HepG2 (cell line): ENCODE measurements around the gene LGALS7B. TPM values are rescaled to one million over a fixed set of nuclear protein-coding genes. Genes with fewer than 3 reads are reported as not detected.

Source experiments
- ATAC-seq: fragments of 200-7000 bp; cut with Tn5 transposase; 3 replicates; pipeline ENCODE4 v1.9.1; 2020; ENCODE audit warnings: mild to moderate bottlenecking, moderate library complexity
- BruUV-seq: library from RNA; stranded (reverse); fragments of 400-500 nt; replicated peaks from 2 replicates; lab custom pipeline; 2021; lab: Mats Ljungman, UMichigan
- CTCF ChIA-PET: fragments of 300-600 bp; formaldehyde crosslinking; extraction: SDS; loops from one replicate; lab custom pipeline; 2021; ENCODE audit warnings: low total read pairs, inconsistent platforms, low intra/inter-chr PET ratio; lab: Yijun Ruan, JAX
- POLR2A ChIA-PET: fragments of 350-600 bp; sonication (Branson Sonifier 250); formaldehyde crosslinking; loops from one replicate; lab custom pipeline; 2020; ENCODE audit warnings: antibody characterized with exemption, inconsistent platforms; lab: Yijun Ruan, JAX
- DNase-seq: peaks from one replicate; pipeline ENCODE4 v3.0.0-alpha.2; 2015; ENCODE audit warnings: low spot score
- FAIRE-seq: peaks from 3 replicates; lab custom pipeline; 2011; peaks lifted over from hg19 to GRCh38; lab: Jason Lieb, UNC
- H2AFZ ChIP-seq: one replicate; pipeline ENCODE4 v1.6.1; 2011; ENCODE audit warnings: low read length, inconsistent platforms
- H3K27ac ChIP-seq: fragments of 300-600 bp; 3 replicates; pipeline ENCODE4 v1.8.0; 2011; ENCODE audit warnings: mixed run types, mild to moderate bottlenecking, mixed read lengths, low read length, inconsistent platforms; ENCODE audit not compliant: insufficient read depth; ENCODE audit errors: extremely low read length
- H3K27me3 ChIP-seq, 2 experiments: fragments of 200-600 bp in 1 of 2; 2 replicates in 1 of 2; 3 replicates in 1 of 2; pipeline versions ENCODE4 v1.6.0 to v1.8.0; 2011; ENCODE audit warnings: low read length in 2 of 2, mild to moderate bottlenecking in 2 of 2, moderate library complexity in 2 of 2, inconsistent platforms in 1 of 2; ENCODE audit not compliant: insufficient read depth in 2 of 2, control insufficient read depth in 1 of 2
- H3K36me3 ChIP-seq, 2 experiments: fragments of 200-600 bp in 1 of 2; replicated peaks in 1 of 2; 2 replicates in 1 of 2; 3 replicates in 1 of 2; pipeline versions ENCODE4 v1.5.1 to v1.8.0; 2011; ENCODE audit warnings: low read length in 2 of 2, inconsistent platforms in 1 of 2; ENCODE audit not compliant: insufficient read depth in 2 of 2, control insufficient read depth in 1 of 2
- H3K4me1 ChIP-seq: 2 replicates; pipeline ENCODE4 v1.5.1; 2012; ENCODE audit warnings: low read length, inconsistent platforms; ENCODE audit not compliant: insufficient read depth
- H3K4me2 ChIP-seq: 2 replicates; pipeline ENCODE4 v1.6.0; 2011; ENCODE audit warnings: low read depth, low read length, inconsistent platforms
- H3K4me3 ChIP-seq, 3 experiments: fragments of 200-600 bp in 1 of 3; sonication (generic), shearing (Covaris generic) in 1 of 3; replicated peaks in 1 of 3; 2 replicates each; pipeline ENCODE4 v1.5.1; 2011 to 2016; ENCODE audit warnings: low read length in 3 of 3, inconsistent platforms in 2 of 3, low read depth in 2 of 3, mild to moderate bottlenecking in 2 of 3, control low read depth in 1 of 3, mixed read lengths in 1 of 3; ENCODE audit not compliant: insufficient read depth in 1 of 3
- H3K79me2 ChIP-seq: one replicate; pipeline ENCODE4 v1.6.1; 2011; ENCODE audit warnings: low read length, inconsistent platforms; ENCODE audit not compliant: insufficient read depth
- H3K9ac ChIP-seq: 2 replicates; pipeline ENCODE4 v1.6.0; 2011; ENCODE audit warnings: mild to moderate bottlenecking, low read depth, low read length, inconsistent platforms; ENCODE audit not compliant: insufficient read depth
- H3K9me3 ChIP-seq: 2 replicates; pipeline ENCODE4 v1.5.1; 2012; ENCODE audit warnings: mild to moderate bottlenecking, low read length
- H4K20me1 ChIP-seq: 2 replicates; pipeline ENCODE4 v1.6.0; 2011; ENCODE audit warnings: inconsistent platforms, mild to moderate bottlenecking, low read length, moderate library complexity; ENCODE audit not compliant: insufficient read depth
- ATF1 ChIP-seq: IDR thresholded peaks from 2 replicates; pipeline ENCODE4 v1.6.1; 2016; ENCODE audit warnings: mild to moderate bottlenecking, control low read depth
- DPF2 ChIP-seq: sonication (generic); formaldehyde crosslinking; IDR thresholded peaks from 2 replicates; pipeline ENCODE4 v1.4.0; 2020; ENCODE audit warnings: mild to moderate bottlenecking, low read depth, missing genetic modification reagents, borderline replicate concordance
- HNF4G ChIP-seq, 2 experiments: sonication (generic) in 1 of 2; formaldehyde crosslinking in 1 of 2; IDR thresholded peaks; 2 replicates each; pipeline versions ENCODE4 v1.4.0 to v1.6.1; 2011 to 2020; ENCODE audit warnings: borderline replicate concordance in 2 of 2, low read depth in 2 of 2, mild to moderate bottlenecking in 2 of 2, low read length in 1 of 2, missing genetic modification reagents in 1 of 2, moderate library complexity in 1 of 2
- HNRNPK ChIP-seq: fragments of 200-400 bp; formaldehyde crosslinking; IDR thresholded peaks from 2 replicates; pipeline ENCODE4 v1.6.1; 2018; ENCODE audit warnings: low read length, low read depth, moderate library complexity, mild to moderate bottlenecking; ENCODE audit not compliant: poor library complexity, severe bottlenecking
- HNRNPLL ChIP-seq: fragments of 200-400 bp; formaldehyde crosslinking; IDR thresholded peaks from 2 replicates; pipeline ENCODE4 v1.6.1; 2017; ENCODE audit warnings: mild to moderate bottlenecking, low read depth, low read length; ENCODE audit not compliant: poor library complexity, severe bottlenecking
- ISX ChIP-seq: sonication (generic); formaldehyde crosslinking; conservative IDR thresholded peaks from 2 replicates; pipeline ENCODE4 v1.5.0; 2020; ENCODE audit warnings: missing genetic modification reagents
- KLF9 ChIP-seq: IDR thresholded peaks from 2 replicates; pipeline ENCODE4 v1.6.1; 2016; ENCODE audit warnings: low read depth
- NFATC3 ChIP-seq: sonication (generic); formaldehyde crosslinking; IDR thresholded peaks from 2 replicates; pipeline ENCODE4 v1.5.1; 2020; ENCODE audit warnings: mild to moderate bottlenecking, missing genetic modification reagents
- RAD51 ChIP-seq: fragments of 450-650 bp; IDR thresholded peaks from 2 replicates; pipeline ENCODE4 v1.6.1; 2016; ENCODE audit warnings: borderline replicate concordance
- SMAD9 ChIP-seq: sonication (generic); formaldehyde crosslinking; IDR thresholded peaks from 2 replicates; pipeline ENCODE4 v1.5.1; 2020; ENCODE audit warnings: mild to moderate bottlenecking, missing genetic modification reagents
- SNAPC2 ChIP-seq: sonication (generic); formaldehyde crosslinking; IDR thresholded peaks from 2 replicates; pipeline ENCODE4 v1.8.1; 2022; ENCODE audit warnings: mild to moderate bottlenecking, missing genetic modification reagents
- U2AF2 ChIP-seq: fragments of 200-400 bp; formaldehyde crosslinking; IDR thresholded peaks from 2 replicates; pipeline ENCODE4 v1.6.1; 2017; ENCODE audit warnings: low read depth, mild to moderate bottlenecking, low read length
- ZBTB25 ChIP-seq: IDR thresholded peaks from 2 replicates; pipeline ENCODE4 v1.6.1; 2018; ENCODE audit warnings: missing genetic modification reagents
- ZBTB7B ChIP-seq: sonication (generic); formaldehyde crosslinking; IDR thresholded peaks from 2 replicates; pipeline ENCODE4 v1.4.0; 2020; ENCODE audit warnings: missing genetic modification reagents
- ZFP36 ChIP-seq: fragments of 150-350 bp; IDR thresholded peaks from 2 replicates; pipeline ENCODE4 v1.6.1; 2018; ENCODE audit warnings: borderline replicate concordance, low read length, low read depth; ENCODE audit not compliant: partially characterized antibody
- ZFX ChIP-seq: sonication (generic); formaldehyde crosslinking; IDR thresholded peaks from 2 replicates; pipeline ENCODE4 v1.4.0; 2020; ENCODE audit warnings: mild to moderate bottlenecking, low read depth, missing genetic modification reagents, moderate library complexity
- ZFY ChIP-seq: sonication (generic); formaldehyde crosslinking; IDR thresholded peaks from 2 replicates; pipeline ENCODE4 v1.4.0; 2020; ENCODE audit warnings: missing genetic modification reagents
- ZNF382 ChIP-seq: sonication (generic); formaldehyde crosslinking; IDR thresholded peaks from 2 replicates; pipeline ENCODE4 v1.5.0; 2020; ENCODE audit warnings: missing genetic modification reagents, mild to moderate bottlenecking, borderline replicate concordance
- ZNF678 ChIP-seq: sonication (generic); formaldehyde crosslinking; IDR thresholded peaks from 2 replicates; pipeline ENCODE4 v1.4.0; 2020; ENCODE audit warnings: mild to moderate bottlenecking, missing genetic modification reagents
- ZNF746 ChIP-seq: sonication (generic); formaldehyde crosslinking; IDR thresholded peaks from 2 replicates; pipeline ENCODE4 v1.8.0; 2022; ENCODE audit warnings: mild to moderate bottlenecking, missing genetic modification reagents
- ZSCAN25 ChIP-seq: sonication (generic); formaldehyde crosslinking; IDR thresholded peaks from 2 replicates; pipeline ENCODE4 v1.8.0; 2022; ENCODE audit warnings: mild to moderate bottlenecking, missing genetic modification reagents
- whole genome bisulfite sequencing: methylation state at CpG from one replicate; pipeline ENCODE4 v1.1.6; 2017; ENCODE audit warnings: low lambda C conversion rate; 5-methylcytosine and 5-hydroxymethylcytosine counted together
- in situ Hi-C: cut with HindIII; loops from 2 replicates; pipeline ENCODE4 v1.10.0; 2017; ENCODE audit warnings: low pct_unique_long_range_greater_than_20kb; ENCODE audit not compliant: extremely low pct_ligation_motif_present
- intact Hi-C: fragments of 100-400 bp; cut with micrococcal nuclease; formaldehyde crosslinking; loops from one replicate; pipeline ENCODE4 v1.10.0; 2022; ENCODE audit not compliant: unreplicated experiment
- polyA plus RNA-seq, 8 experiments: library from polyadenylated mRNA; depleted of rRNA in 3 of 8; stranded (reverse) in 7 of 8; unstranded in 1 of 8; fragments of >200 nt; fragmentation: Illumina TruSeq in 4 of 8; extraction: Trizol in 4 of 8; gene quantifications; 2 replicates each; pipeline versions ENCODE4 v1.2.1 to v1.2.3, GENCODE V29; 2011 to 2016; ENCODE audit warnings: low read depth in 4 of 8, missing spikeins in 1 of 8, mixed read lengths in 1 of 8; ENCODE audit not compliant: insufficient read depth in 1 of 8
- total RNA-seq, 5 experiments: library from RNA; depleted of rRNA; stranded (reverse); fragments of >200 nt; fragmentation: Illumina TruSeq; extraction: Trizol; gene quantifications; 2 replicates each; pipeline ENCODE4 v1.2.3, GENCODE V29; 2016; ENCODE audit warnings: low read depth in 1 of 5

Gene LGALS7B
- total and polyA plus RNA-seq, 2 of the 13 experiments (the other 11 are each of a cell fraction or from before 2014, with no cell fraction given): 1.7 to 2.1 TPM

- no peak overlapping the region for H2AFZ ChIP-seq
- H3K9me3 ChIP-seq: no peaks in the 10 kb centered on the region
- BruUV-seq: no TSS peak
- DNase-seq (no peak), ATAC-seq (peak; percentile 69), FAIRE-seq (no peak)
- no peak overlapping the region for H3K9ac ChIP-seq
- H3K4me2 ChIP-seq: peak overlapping the region; percentile 41
- 81% methylated on average over 35 of the region's 71 CpGs for WGBS
- H3K36me3 ChIP-seq: no peaks in the 10 kb centered on the region
- intact Hi-C loops (no loop called here), in situ Hi-C loops (no loop called here)
- no peak overlapping the region for H3K4me3 ChIP-seq
- ChIA-PET CTCF (no interaction called here), POLR2A (interaction anchor here (0.6 to 1.6 kb wide), 2 partner anchors 18 to 29 kb away, joined by 3 to 5 read pairs; no protein-coding TSS in a partner anchor)
- no peak overlapping the region for H3K27ac ChIP-seq
- no peaks in the 10 kb centered on the region for H3K27me3 ChIP-seq
- H3K4me1 ChIP-seq: peaks cover 21% of the 10 kb centered on the region
- no peaks in the 10 kb centered on the region for H4K20me1 ChIP-seq
- no peaks in the 10 kb centered on the region for H3K79me2 ChIP-seq
- TF ChIP-seq SNAPC2 (CRISPR knock-in tag): no peak
- no peak for TF ChIP-seq HNRNPK
- TF ChIP-seq ZNF382: no peak
- TF ChIP-seq ZBTB7B (CRISPR knock-in tag): peak; percentile 21; the same call in 1 of the 2 replicates
- no peak for TF ChIP-seq ISX (CRISPR knock-in tag)
- TF ChIP-seq KLF9 (CRISPR knock-in tag): no peak
- TF ChIP-seq ZSCAN25 (CRISPR knock-in tag): no peak
- no peak for TF ChIP-seq RAD51
- TF ChIP-seq SMAD9 (CRISPR knock-in tag): no peak
- TF ChIP-seq ZNF678: no peak
- TF ChIP-seq NFATC3: no peak
- TF ChIP-seq ZBTB25 (CRISPR knock-in tag): no peak
- TF ChIP-seq U2AF2: no peak
- TF ChIP-seq ZFX (CRISPR knock-in tag): peak; percentile 57; the same call in 1 of the 2 replicates
- peak; percentile 59; the same call in 1 of the 2 replicates for TF ChIP-seq HNF4G (IDR thresholded peaks at IDR 0.05; ENCODE audit: borderline replicate concordance, low read depth, low read length)
- TF ChIP-seq HNF4G (CRISPR knock-in tag; IDR thresholded peaks at IDR 0.05; ENCODE audit: borderline replicate concordance, low read depth): no peak
- TF ChIP-seq DPF2 (CRISPR knock-in tag): no peak
- TF ChIP-seq ZNF746 (CRISPR knock-in tag): no peak
- peak; percentile 16 for TF ChIP-seq HNRNPLL
- TF ChIP-seq ZFY: peak; percentile 57
- TF ChIP-seq ZFP36: no peak
- no peak for TF ChIP-seq ATF1 (CRISPR knock-in tag)
Observed at GRCh38 chr19:38792250-38793111, 3.5 kb downstream of the LGALS7B start.
